Nephron progenitor cell (in vitro differentiated cells): ENCODE data around the gene ZMYND19.
A peak's percentile ranks its signal among the peaks of the same experiment; 100 is the strongest.

Experiments
- DNase-seq: peaks from one replicate; pipeline ENCODE4 v3.0.0; 2021
- H3K27ac Mint-ChIP-seq: 2 replicates; pipeline ENCODE4 v1.8.0; 2021; ENCODE audit warnings: mild to moderate bottlenecking, moderate library complexity, mixed read lengths
- H3K27me3 Mint-ChIP-seq: 2 replicates; pipeline ENCODE4 v1.8.0; 2021; ENCODE audit warnings: mild to moderate bottlenecking, low read depth, mixed read lengths; ENCODE audit not compliant: poor library complexity
- H3K36me3 Mint-ChIP-seq: 2 replicates; pipeline ENCODE4 v1.8.0; 2021; ENCODE audit warnings: low read depth, mixed read lengths
- H3K4me1 Mint-ChIP-seq: 2 replicates; pipeline ENCODE4 v1.8.0; 2021; ENCODE audit warnings: mixed read lengths
- H3K4me3 Mint-ChIP-seq: 2 replicates; pipeline ENCODE4 v1.8.0; 2021; ENCODE audit warnings: mild to moderate bottlenecking, moderate library complexity, mixed read lengths
- H3K9me3 Mint-ChIP-seq: 2 replicates; pipeline ENCODE4 v1.8.0; 2021; ENCODE audit warnings: mild to moderate bottlenecking, moderate library complexity, mixed read lengths
- CTCF ChIP-seq: fragments of 200-600 bp; sonication (generic); IDR thresholded peaks from 2 replicates; pipeline ENCODE4 v1.5.0; 2021; ENCODE audit warnings: antibody characterized with exemption

Gene ZMYND19

GRCh38 chr9:137615387-137615871, 25.1 kb upstream of the ZMYND19 start:
- no peak overlapping the region for H3K4me3 Mint-ChIP-seq
- H3K36me3 Mint-ChIP-seq = peaks cover 3% of the 10 kb centered on the region
- no peaks in the 10 kb centered on the region for H3K9me3 Mint-ChIP-seq
- no peak for TF ChIP-seq CTCF
- no peak for DNase-seq
- H3K4me1 Mint-ChIP-seq = peaks cover 21% of the 10 kb centered on the region
- no peaks in the 10 kb centered on the region for H3K27me3 Mint-ChIP-seq
- H3K27ac Mint-ChIP-seq = no peak overlapping the region

GRCh38 chr9:137614631-137615386, 24.5 kb upstream of the ZMYND19 start:
- TF ChIP-seq CTCF = no peak

GRCh38 chr9:137613738-137614523, 23.6 kb upstream of the ZMYND19 start:
- Mint-ChIP-seq H3K27ac (no peak overlapping the region), H3K27me3 (peaks cover 4% of the 10 kb centered on the region), H3K9me3 (no peaks in the 10 kb centered on the region), H3K4me3 (no peak overlapping the region), H3K4me1 (peaks cover 18% of the 10 kb centered on the region), H3K36me3 (peaks cover 3% of the 10 kb centered on the region)
- no peak for DNase-seq
- no peak for TF ChIP-seq CTCF

More at GRCh38 chr9:137614631-137615386, 24.5 kb upstream of the ZMYND19 start:
- H3K27ac Mint-ChIP-seq = no peak overlapping the region
- H3K27me3 Mint-ChIP-seq = no peaks in the 10 kb centered on the region
- DNase-seq = no peak
- no peak overlapping the region for H3K4me3 Mint-ChIP-seq
- no peaks in the 10 kb centered on the region for H3K9me3 Mint-ChIP-seq
- H3K4me1 Mint-ChIP-seq = peaks cover 15% of the 10 kb centered on the region
- H3K36me3 Mint-ChIP-seq = peaks cover 3% of the 10 kb centered on the region

- TF ChIP-seq CTCF = no peak
- Mint-ChIP-seq H3K9me3 (no peaks in the 10 kb centered on the region), H3K4me1 (peaks cover 25% of the 10 kb centered on the region), H3K4me3 (no peak overlapping the region), H3K36me3 (peaks cover 3% of the 10 kb centered on the region), H3K27me3 (peaks cover 4% of the 10 kb centered on the region), H3K27ac (peak overlapping the region; percentile 83)
- no peak for DNase-seq
Measured at GRCh38 chr9:137613259-137613658, 22.9 kb upstream of the ZMYND19 start.

- Mint-ChIP-seq H3K27me3 (peaks cover 4% of the 10 kb centered on the region), H3K36me3 (peaks cover 3% of the 10 kb centered on the region), H3K27ac (peak overlapping the region; percentile 83), H3K4me3 (no peak overlapping the region), H3K9me3 (no peaks in the 10 kb centered on the region), H3K4me1 (peaks cover 26% of the 10 kb centered on the region)
- no peak for DNase-seq
- no peak for TF ChIP-seq CTCF
Measured at GRCh38 chr9:137612741-137613142, 22.4 kb upstream of the ZMYND19 start.
